Left forelimb (tissue), 1 donor: ENCODE results near the gene ITGA8.
"Not testable (repeated sequence)": the region's sequence is repeated elsewhere in the genome, so short reads cannot be mapped to it uniquely, and the experiment has no call there.

Source experiments
- DNase-seq: peaks from one replicate; pipeline ENCODE4 v3.0.0-alpha.2; 2018; ENCODE audit warnings: low spot score

ITGA8 gene

GRCh38 chr10:15609246-15609645, 110.5 kb downstream of the ITGA8 start:
- DNase-seq, result no peak

- DNase-seq, result no peak
These were observed 113.3 kb downstream of the ITGA8 start for GRCh38 chr10:15606377-15606776.

- no peak for DNase-seq
These were observed 113.9 kb downstream of the ITGA8 start for GRCh38 chr10:15605740-15606369.

- no peak for DNase-seq
These were observed 116.2 kb downstream of the ITGA8 start for GRCh38 chr10:15603446-15604011.

GRCh38 chr10:15601819-15602218, 117.9 kb downstream of the ITGA8 start:
- no peak for DNase-seq

- no peak for DNase-seq
These were observed 124.5 kb downstream of the ITGA8 start for GRCh38 chr10:15595260-15595659.

- DNase-seq, result no peak
These were observed 127.8 kb downstream of the ITGA8 start for GRCh38 chr10:15591937-15592336.

- no peak for DNase-seq
These were observed 128.3 kb downstream of the ITGA8 start for GRCh38 chr10:15591431-15591830.

- DNase-seq, result no peak
These were observed 130.8 kb downstream of the ITGA8 start for GRCh38 chr10:15588635-15589508.

- DNase-seq, result no peak
These were observed 131.6 kb downstream of the ITGA8 start for GRCh38 chr10:15588151-15588550.

GRCh38 chr10:15587271-15587670, 132.5 kb downstream of the ITGA8 start:
- DNase-seq, result no peak

GRCh38 chr10:15585303-15585715, 134.4 kb downstream of the ITGA8 start:
- DNase-seq, result no peak

- not testable (repeated sequence) for DNase-seq
These were observed 136.8 kb downstream of the ITGA8 start for GRCh38 chr10:15582972-15583371.

- no peak for DNase-seq
These were observed 140.1 kb downstream of the ITGA8 start for GRCh38 chr10:15579605-15580004.

- no peak for DNase-seq
These were observed 147.1 kb downstream of the ITGA8 start for GRCh38 chr10:15572531-15573045.

- DNase-seq, result no peak
These were observed 148.1 kb downstream of the ITGA8 start for GRCh38 chr10:15571575-15571974.

GRCh38 chr10:15570738-15571339, 148.9 kb downstream of the ITGA8 start:
- DNase-seq, result no peak

GRCh38 chr10:15567952-15568351, 151.8 kb downstream of the ITGA8 start:
- DNase-seq, result no peak

GRCh38 chr10:15563246-15563645, 156.5 kb downstream of the ITGA8 start:
- no peak for DNase-seq

- DNase-seq, result no peak
These were observed 157.1 kb downstream of the ITGA8 start for GRCh38 chr10:15562578-15562977.

- DNase-seq, result no peak
These were observed 157.6 kb downstream of the ITGA8 start for GRCh38 chr10:15562116-15562515.

- no peak for DNase-seq
These were observed 161.6 kb downstream of the ITGA8 start for GRCh38 chr10:15558136-15558535.
